Osteocyte (in vitro differentiated cells): ENCODE results near the gene CHST11. TPM values are rescaled to one million over a fixed set of nuclear protein-coding genes. Genes with fewer than 3 reads are reported as not detected.
"Not testable (repeated sequence)": the region's sequence is repeated elsewhere in the genome, so short reads cannot be mapped to it uniquely, and the experiment has no call there.

Experiments
- DNase-seq: peaks from one replicate; pipeline ENCODE4 v3.0.0; 2021; ENCODE audit warnings: mixed read lengths; ENCODE audit not compliant: unreplicated experiment; ENCODE audit errors: extremely low spot score
- H3K27ac Mint-ChIP-seq: one replicate; pipeline ENCODE4 v1.8.0; 2021; ENCODE audit warnings: mild to moderate bottlenecking, mixed read lengths; ENCODE audit not compliant: unreplicated experiment
- H3K27me3 Mint-ChIP-seq: one replicate; pipeline ENCODE4 v1.8.0; 2021; ENCODE audit warnings: mixed read lengths; ENCODE audit not compliant: unreplicated experiment
- H3K36me3 Mint-ChIP-seq: one replicate; pipeline ENCODE4 v1.8.0; 2021; ENCODE audit warnings: mixed read lengths; ENCODE audit not compliant: unreplicated experiment
- H3K4me1 Mint-ChIP-seq: one replicate; pipeline ENCODE4 v1.8.0; 2021; ENCODE audit warnings: mixed read lengths; ENCODE audit not compliant: unreplicated experiment
- H3K4me3 Mint-ChIP-seq: one replicate; pipeline ENCODE4 v1.8.0; 2021; ENCODE audit warnings: mild to moderate bottlenecking, moderate library complexity, mixed read lengths; ENCODE audit not compliant: unreplicated experiment
- H3K9me3 Mint-ChIP-seq: one replicate; pipeline ENCODE4 v1.8.0; 2021; ENCODE audit warnings: mixed read lengths; ENCODE audit not compliant: unreplicated experiment
- CTCF ChIP-seq: fragments of 200-600 bp; sonication (generic); IDR thresholded peaks from 2 replicates; pipeline ENCODE4 v1.5.0; 2021; ENCODE audit warnings: antibody characterized with exemption, mild to moderate bottlenecking, moderate library complexity
- total RNA-seq: library from RNA; stranded (reverse); gene quantifications from 2 replicates; pipeline ENCODE4 v1.2.1, GENCODE V29; 2021

CHST11 gene
- total RNA-seq, 1 donor from 2014 or later: 7.5 TPM

DNA sequence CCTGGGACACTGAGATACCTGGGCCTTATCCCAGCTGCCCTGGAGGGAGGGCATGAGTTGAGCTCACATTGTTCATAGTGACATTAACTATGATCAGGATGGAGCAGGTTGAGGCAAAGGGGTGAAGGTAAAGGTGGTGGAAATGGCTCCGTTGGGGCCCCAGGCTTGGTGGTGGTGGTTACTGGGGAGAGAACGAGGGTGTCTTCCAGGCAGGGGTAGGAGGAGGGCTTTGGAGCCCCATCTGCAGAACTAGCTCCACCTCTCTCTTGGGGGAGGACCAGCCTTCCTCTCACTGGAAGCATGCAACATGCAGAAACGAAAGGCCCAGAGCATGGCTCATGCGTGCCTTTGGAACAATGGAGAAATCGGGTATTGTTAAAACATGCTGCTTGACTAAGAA, 284.3 kb downstream of the CHST11 start:
- Mint-ChIP-seq H3K27ac (no peak overlapping the region), H3K36me3 (no peaks in the 10 kb centered on the region), H3K4me1 (peaks cover 39% of the 10 kb centered on the region), H3K27me3 (no peaks in the 10 kb centered on the region), H3K9me3 (peaks cover 4% of the 10 kb centered on the region), H3K4me3 (no peak overlapping the region)
- DNase-seq: no peak
- no peak for TF ChIP-seq CTCF

- Mint-ChIP-seq H3K4me3 (no peak overlapping the region), H3K9me3 (peaks cover 4% of the 10 kb centered on the region), H3K27me3 (no peaks in the 10 kb centered on the region), H3K27ac (no peak overlapping the region), H3K4me1 (peaks cover 33% of the 10 kb centered on the region), H3K36me3 (no peaks in the 10 kb centered on the region)
- TF ChIP-seq CTCF: no peak
- DNase-seq: no peak
Measured at GRCh38 chr12:104741497-104742367, 285.0 kb downstream of the CHST11 start.

DNA sequence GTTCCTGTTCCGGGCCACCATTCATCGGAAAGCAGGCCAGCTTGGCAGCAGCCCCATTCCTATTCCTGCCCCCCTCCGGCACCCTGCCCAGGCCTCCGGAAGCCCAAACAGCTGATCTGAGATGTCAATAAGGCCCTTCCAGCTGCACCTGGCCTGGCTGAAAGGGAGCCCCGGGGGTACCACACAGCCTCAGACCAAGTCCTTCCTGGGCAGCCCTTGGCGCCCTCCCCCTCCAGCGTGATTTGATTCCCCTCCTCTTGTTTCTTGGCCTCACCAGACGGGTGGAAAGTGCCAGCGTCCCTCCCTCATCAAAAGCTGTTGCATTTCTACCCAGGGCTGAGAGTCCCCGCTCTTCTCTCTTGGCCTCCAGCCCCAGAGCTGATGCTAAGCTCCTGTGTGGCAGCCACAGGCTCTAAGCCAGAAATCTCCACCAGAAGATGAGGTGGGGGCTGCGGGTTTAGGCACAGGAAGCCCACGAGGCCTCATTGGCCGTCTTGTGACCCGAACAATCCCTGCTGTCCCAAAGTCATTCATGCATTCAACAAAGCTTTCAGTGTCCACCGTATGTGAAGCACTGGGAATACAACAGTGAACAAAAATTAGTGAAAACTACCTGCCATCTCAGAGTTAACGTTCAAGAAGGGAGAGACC, 285.9 kb downstream of the CHST11 start:
- no peak for TF ChIP-seq CTCF
- H3K9me3 Mint-ChIP-seq: peaks cover 4% of the 10 kb centered on the region
- H3K36me3 Mint-ChIP-seq: no peaks in the 10 kb centered on the region
- H3K27me3 Mint-ChIP-seq: no peaks in the 10 kb centered on the region
- H3K4me1 Mint-ChIP-seq: peaks cover 23% of the 10 kb centered on the region
- H3K4me3 Mint-ChIP-seq: no peak overlapping the region
- no peak for DNase-seq
- no peak overlapping the region for H3K27ac Mint-ChIP-seq

GRCh38 chr12:104743202-104743580, 286.4 kb downstream of the CHST11 start:
- no peak for TF ChIP-seq CTCF
- H3K9me3 Mint-ChIP-seq: peaks cover 4% of the 10 kb centered on the region
- H3K4me1 Mint-ChIP-seq: peaks cover 18% of the 10 kb centered on the region

DNA sequence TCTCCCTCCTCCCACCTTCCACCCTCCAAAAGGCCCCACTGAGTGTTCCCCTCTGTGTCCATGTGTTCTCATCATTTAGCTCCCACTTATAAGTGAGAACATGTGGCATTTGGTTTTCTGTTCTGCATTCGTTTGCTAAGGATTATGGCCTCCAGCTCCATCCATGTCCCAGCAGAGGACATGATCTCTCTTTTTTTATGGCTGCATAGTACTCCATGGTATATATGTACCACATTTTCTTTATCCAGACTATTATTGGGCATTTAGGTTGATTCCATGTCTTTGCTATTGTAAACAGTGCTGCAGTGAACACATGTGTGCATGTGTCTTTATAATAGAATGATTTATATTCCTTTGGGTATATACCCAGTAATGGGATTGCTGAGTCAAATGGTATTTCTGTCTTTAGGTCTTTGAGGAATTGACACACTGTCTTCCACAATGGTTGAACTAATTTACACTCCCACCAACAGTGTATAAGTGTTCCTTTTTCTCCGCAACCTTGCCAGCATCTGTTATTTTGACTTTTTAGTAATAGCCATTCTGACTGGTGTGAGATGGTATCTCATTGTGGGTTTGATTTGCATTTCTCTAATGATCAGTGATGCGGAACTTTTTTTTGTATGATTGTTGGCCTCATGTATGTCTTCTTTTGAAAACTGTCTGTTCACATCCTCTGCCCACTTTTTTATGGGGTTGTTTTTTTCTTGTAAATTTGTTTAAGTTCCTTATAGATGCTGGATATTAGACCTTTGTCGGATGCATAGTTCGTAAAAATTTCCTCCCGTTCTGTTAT, 287.2 kb downstream of the CHST11 start:
- peaks cover 11% of the 10 kb centered on the region for H3K4me1 Mint-ChIP-seq

More at GRCh38 chr12:104743202-104743580, 286.4 kb downstream of the CHST11 start:
- DNase-seq: no peak
- no peak overlapping the region for H3K4me3 Mint-ChIP-seq
- no peaks in the 10 kb centered on the region for H3K36me3 Mint-ChIP-seq
- H3K27ac Mint-ChIP-seq: no peak overlapping the region
- H3K27me3 Mint-ChIP-seq: no peaks in the 10 kb centered on the region

More for the DNA sequence above, 287.2 kb downstream of the CHST11 start:
- DNase-seq, H3K27me3 Mint-ChIP-seq, H3K27ac Mint-ChIP-seq, H3K36me3 Mint-ChIP-seq, H3K4me3 Mint-ChIP-seq, H3K9me3 Mint-ChIP-seq: not testable (repeated sequence)
